Measurements from ENCODE around the gene PFDN1. TPM values are rescaled to one million over a fixed set of nuclear protein-coding genes. Genes with fewer than 3 reads are reported as not detected.

Gene PFDN1
- total RNA-seq, 1 experiment from 2014 or later = 48.9 TPM

GRCh38 chr5:140236891-140237598 lies 65.9 kb downstream of the PFDN1 start:
- CTCF ChIA-PET = interaction anchor here (0.8 kb wide), 1 partner anchor 110 kb away, joined by 3 read pairs; the partner anchor contains the start of gene HBEGF
- no peak overlapping the region for H3K4me3 ChIP-seq (replicated peaks in 1 of 2; ENCODE audit: low read depth in 1 of 2, low read length in 2 of 2)
- no peak overlapping the region for H3K9ac ChIP-seq (ENCODE audit: low read length)
- no peaks in the 10 kb centered on the region for H4K20me1 ChIP-seq (ENCODE audit: insufficient read depth)
- H3K27me3 ChIP-seq (ENCODE audit: insufficient read depth, low read length) = no peaks in the 10 kb centered on the region
- no peak overlapping the region for H2AFZ ChIP-seq (ENCODE audit: low read depth, low read length, poor library complexity, severe bottlenecking)
- no peak for TF ChIP-seq YY1 (IDR thresholded peaks at IDR 0.05; ENCODE audit: extremely low read depth, insufficient replicate concordance, low read depth, low read length)
- TF ChIP-seq, protein P1, sequence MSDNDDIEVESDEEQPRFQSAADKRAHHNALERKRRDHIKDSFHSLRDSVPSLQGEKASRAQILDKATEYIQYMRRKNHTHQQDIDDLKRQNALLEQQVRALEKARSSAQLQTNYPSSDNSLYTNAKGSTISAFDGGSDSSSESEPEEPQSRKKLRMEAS (IDR thresholded peaks at IDR 0.05) = no peak
- TF ChIP-seq POLR2A (IDR thresholded peaks at IDR 0.05; ENCODE audit: borderline replicate concordance, extremely low read depth, insufficient read depth, insufficient read length) = no peak
- TF ChIP-seq, protein P2, sequence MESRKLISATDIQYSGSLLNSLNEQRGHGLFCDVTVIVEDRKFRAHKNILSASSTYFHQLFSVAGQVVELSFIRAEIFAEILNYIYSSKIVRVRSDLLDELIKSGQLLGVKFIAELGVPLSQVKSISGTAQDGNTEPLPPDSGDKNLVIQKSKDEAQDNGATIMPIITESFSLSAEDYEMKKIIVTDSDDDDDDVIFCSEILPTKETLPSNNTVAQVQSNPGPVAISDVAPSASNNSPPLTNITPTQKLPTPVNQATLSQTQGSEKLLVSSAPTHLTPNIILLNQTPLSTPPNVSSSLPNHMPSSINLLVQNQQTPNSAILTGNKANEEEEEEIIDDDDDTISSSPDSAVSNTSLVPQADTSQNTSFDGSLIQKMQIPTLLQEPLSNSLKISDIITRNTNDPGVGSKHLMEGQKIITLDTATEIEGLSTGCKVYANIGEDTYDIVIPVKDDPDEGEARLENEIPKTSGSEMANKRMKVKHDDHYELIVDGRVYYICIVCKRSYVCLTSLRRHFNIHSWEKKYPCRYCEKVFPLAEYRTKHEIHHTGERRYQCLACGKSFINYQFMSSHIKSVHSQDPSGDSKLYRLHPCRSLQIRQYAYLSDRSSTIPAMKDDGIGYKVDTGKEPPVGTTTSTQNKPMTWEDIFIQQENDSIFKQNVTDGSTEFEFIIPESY (IDR thresholded peaks at IDR 0.05; ENCODE audit: extremely low read depth, insufficient replicate concordance, low read length) = no peak
- H3K9me3 ChIP-seq (ENCODE audit: control insufficient read depth in 1 of 2, insufficient read depth in 1 of 2, low read depth in 1 of 2, low read length in 2 of 2) = no peaks in the 10 kb centered on the region
- POLR2A ChIA-PET = interaction anchor here (1.7 kb wide), 1 partner anchor 109 kb away, joined by 6 read pairs; the partner anchor contains the start of gene HBEGF
- H3K36me3 ChIP-seq (ENCODE audit: control insufficient read depth in 1 of 2, insufficient read depth in 2 of 2, low read length in 2 of 2) = no peaks in the 10 kb centered on the region
- H3K79me2 ChIP-seq (ENCODE audit: insufficient read depth, low read length) = peaks cover 5% of the 10 kb centered on the region; the same call in 1 of the 2 replicates
- H3K4me1 ChIP-seq (ENCODE audit: control insufficient read depth in 1 of 2, insufficient read depth in 2 of 2, low read length in 2 of 2) = peaks cover 20 to 24% of the 10 kb centered on the region in 2 experiments
- no peaks in the 10 kb centered on the region for H3K9me2 ChIP-seq (ENCODE audit: insufficient read depth)
- H3K4me2 ChIP-seq (ENCODE audit: low read length) = no peak overlapping the region
- RAD21 ChIA-PET (ENCODE audit: low non-redundant PET in 1 of 2, low total read pairs in 2 of 2, uncharacterized antibody in 2 of 2, unreplicated experiment in 2 of 2) = no interaction called here
- intact Hi-C loops (cut with micrococcal nuclease) = no loop called here
- ATAC-seq = no peak
- H3K27ac ChIP-seq (ENCODE audit: low read depth, low read length) = no peak overlapping the region
- no TSS peak for BruUV-seq (replicated peaks)
- no peak for DNase-seq (ENCODE audit: low read depth, low spot score)
